K562 (cell line): Measurements from ENCODE around the gene ZBTB2. TPM values are rescaled to one million over a fixed set of nuclear protein-coding genes. Genes with fewer than 3 reads are reported as not detected.

ENCODE experiments used
- ARID2 ChIP-seq: fragments of 450-650 bp; IDR thresholded peaks from 2 replicates; pipeline ENCODE4 v1.6.1; 2017; ENCODE audit warnings: antibody characterized with exemption, mild to moderate bottlenecking
- ESRRB ChIP-seq: fragments of 250-450 bp; sonication (Bioruptor Pico); IDR thresholded peaks from 2 replicates; pipeline ENCODE4 v1.5.0; 2020; ENCODE audit warnings: mild to moderate bottlenecking, moderate library complexity, borderline replicate concordance
- KDM4B ChIP-seq, 2 experiments: fragments of 450-650 bp in 1 of 2; sonication (generic) in 1 of 2; IDR thresholded peaks; 2 replicates each; pipeline ENCODE4 v1.6.1; 2016 to 2017; ENCODE audit warnings: borderline replicate concordance in 2 of 2, antibody characterized with exemption in 1 of 2, low read depth in 1 of 2, mild to moderate bottlenecking in 1 of 2
- MAX ChIP-seq: sonication (generic); formaldehyde crosslinking; IDR thresholded peaks from 2 replicates; pipeline ENCODE4 v1.9.0; 2022; ENCODE audit warnings: mild to moderate bottlenecking, missing genetic modification reagents
- MTF1 ChIP-seq: fragments of 250-450 bp; sonication (Bioruptor Pico); IDR thresholded peaks from 2 replicates; pipeline ENCODE4 v1.9.0; 2021; ENCODE audit warnings: moderate library complexity, mild to moderate bottlenecking, inconsistent platforms, borderline replicate concordance
- PURB ChIP-seq: sonication (generic); formaldehyde crosslinking; IDR thresholded peaks from 2 replicates; pipeline ENCODE4 v1.9.0; 2021; ENCODE audit warnings: low read depth, mild to moderate bottlenecking, missing genetic modification reagents
- RCOR1 ChIP-seq, 2 experiments: IDR thresholded peaks; 2 replicates each; pipeline ENCODE4 v1.6.1; 2012; ENCODE audit warnings: low read depth in 2 of 2, low read length in 2 of 2, borderline replicate concordance in 1 of 2, improper control_type of control experiment in 1 of 2
- SIN3A ChIP-seq, 2 experiments: fragments of 150-350 bp in 1 of 2; IDR thresholded peaks; 2 replicates each; pipeline ENCODE4 v1.6.1; 2011 to 2016; ENCODE audit warnings: borderline replicate concordance in 2 of 2, low read depth in 2 of 2, low read length in 2 of 2, mild to moderate bottlenecking in 2 of 2, moderate library complexity in 2 of 2; ENCODE audit not compliant: control insufficient read depth in 1 of 2
- TAF9B ChIP-seq: fragments of 450-650 bp; IDR thresholded peaks from 2 replicates; pipeline ENCODE4 v1.6.1; 2018; ENCODE audit warnings: mild to moderate bottlenecking; ENCODE audit not compliant: partially characterized antibody
- THRAP3 ChIP-seq: fragments of 450-650 bp; IDR thresholded peaks from 2 replicates; pipeline ENCODE4 v1.6.1; 2016; ENCODE audit warnings: mild to moderate bottlenecking, inconsistent platforms, borderline replicate concordance
- USF1 ChIP-seq: sonication (generic); formaldehyde crosslinking; IDR thresholded peaks from 2 replicates; pipeline ENCODE4 v1.9.0; 2022; ENCODE audit warnings: mild to moderate bottlenecking, missing genetic modification reagents
- ZBTB40 ChIP-seq, 2 experiments: fragments of 450-650 bp in 1 of 2; sonication (generic) in 1 of 2; formaldehyde crosslinking in 1 of 2; IDR thresholded peaks; 2 replicates each; pipeline versions ENCODE4 v1.7.1 to v1.9.0; 2016 to 2022; ENCODE audit warnings: inconsistent platforms in 1 of 2, mild to moderate bottlenecking in 1 of 2, missing genetic modification reagents in 1 of 2
- ZNF263 ChIP-seq: sonication (generic); formaldehyde crosslinking; IDR thresholded peaks from 2 replicates; pipeline ENCODE4 v1.8.0; 2022; ENCODE audit warnings: mild to moderate bottlenecking, missing genetic modification reagents, borderline replicate concordance
- ZNF277 ChIP-seq: fragments of 250-450 bp; sonication (Bioruptor Pico); IDR thresholded peaks from 2 replicates; pipeline ENCODE4 v1.8.0; 2022; ENCODE audit warnings: inconsistent platforms, mild to moderate bottlenecking, moderate library complexity, borderline replicate concordance
- ZNF644 ChIP-seq: fragments of 200-800 bp; sonication (Bioruptor generic); IDR thresholded peaks from 2 replicates; pipeline ENCODE4 v1.6.1; 2016; ENCODE audit warnings: low read depth, missing genetic modification characterization, missing compliant biosample characterization
- polyA plus RNA-seq, 8 experiments: library from polyadenylated mRNA; depleted of rRNA in 4 of 8; stranded (reverse) in 5 of 8; unstranded in 3 of 8; fragments of >200 nt; fragmentation: Nextera tagmentation in 2 of 8; fragmentation: Illumina TruSeq in 1 of 8; extraction: Ambion mirVana in 2 of 8; extraction: Trizol in 1 of 8; gene quantifications; 2 replicates each; pipeline versions ENCODE4 v1.2.1 to v1.2.3, GENCODE V29; 2011 to 2014; ENCODE audit warnings: inconsistent platforms in 1 of 8, missing spikeins in 1 of 8
- total RNA-seq, 7 experiments: library from RNA; depleted of rRNA in 6 of 7; stranded (reverse); fragments of >200 nt in 6 of 7; fragmentation: Illumina TruSeq in 2 of 7; extraction: Trizol in 2 of 7; gene quantifications; 2 replicates each; pipeline versions ENCODE4 v1.2.1 to v1.2.3, GENCODE V29; 2011 to 2021; ENCODE audit warnings: low replicate concordance in 1 of 7

The ZBTB2 gene
- total and polyA plus RNA-seq, 9 of the 15 experiments (the other 6 are each of a cell fraction or from before 2014, with no cell fraction given) = 5.1 to 26.2 (median 16.4) TPM

DNA sequence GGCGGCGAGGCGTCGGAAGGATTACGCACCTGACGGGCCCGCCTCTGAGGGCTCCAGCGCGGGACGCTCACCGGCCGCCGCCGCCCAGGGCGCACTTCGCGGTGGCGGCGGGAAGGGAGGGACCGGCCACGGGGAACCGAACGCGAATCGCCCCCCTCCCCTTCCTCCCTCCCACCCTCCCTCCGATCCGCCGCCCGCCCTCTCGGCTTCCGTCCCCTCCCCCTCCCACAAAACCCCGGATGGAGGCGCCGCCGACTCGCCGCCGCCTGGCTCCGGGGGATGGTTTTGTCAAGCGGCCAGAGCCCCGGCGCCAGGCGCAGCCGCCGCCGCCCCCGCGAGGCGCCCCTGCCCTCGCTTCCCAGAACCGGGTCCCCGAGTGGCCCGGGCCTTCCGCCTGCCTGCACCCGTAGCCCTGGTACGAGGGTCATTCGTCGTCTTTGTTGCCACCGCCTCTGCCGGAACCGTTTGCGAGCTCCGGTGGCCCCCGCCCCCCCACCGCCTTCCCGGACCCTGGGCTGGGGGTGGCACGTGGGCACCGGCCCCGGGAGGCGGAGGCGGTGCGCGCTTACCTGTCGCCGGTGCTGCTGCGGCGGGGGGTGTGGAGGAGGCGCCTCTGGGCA, 398 bp downstream of the ZBTB2 start (continued):
- TF ChIP-seq ZBTB40 (IDR thresholded peaks at IDR 0.05) (no peak; the same call in 1 of the 2 replicates), ZBTB40 (CRISPR knock-in tag; IDR thresholded peaks at IDR 0.05) (no peak), PURB (CRISPR knock-in tag) (no peak), TAF9B (no peak), MTF1 (CRISPR knock-in tag) (no peak), RCOR1 (IDR thresholded peaks at IDR 0.05; ENCODE audit: borderline replicate concordance in 1 of 2, low read depth in 2 of 2, low read length in 2 of 2) (no peak), ZNF277 (no peak), USF1 (no peak), SIN3A (IDR thresholded peaks at IDR 0.05; ENCODE audit: borderline replicate concordance in 2 of 2, control insufficient read depth in 1 of 2, low read depth in 2 of 2, low read length in 2 of 2) (peak in 1 of 2 experiments; percentile 12; a peak in 2 of 4 replicates), ZNF644 (tag) (no peak; the same call in 1 of the 2 replicates), THRAP3 (no peak), KDM4B (IDR thresholded peaks at IDR 0.05; ENCODE audit: borderline replicate concordance in 2 of 2, low read depth in 1 of 2) (no peak), ARID2 (no peak), MAX (no peak; the same call in none of the 2 replicates), ZNF263 (CRISPR knock-in tag) (peak; percentile 92; the same call in 1 of the 2 replicates), ESRRB (no peak)
